ENCODE data around the gene KRTAP20-2.

- TF ChIP-seq TEAD4 (IDR thresholded peaks at IDR 0.05; ENCODE audit: low read depth, low read length) (no peak), EP300 (IDR thresholded peaks at IDR 0.05; ENCODE audit: borderline replicate concordance in 1 of 2, low read depth in 2 of 2, low read length in 2 of 2) (no peak), EZH2 (IDR thresholded peaks at IDR 0.05; ENCODE audit: low read depth, low read length, severe bottlenecking) (no peak)
- TF ChIP-seq, protein P1, sequence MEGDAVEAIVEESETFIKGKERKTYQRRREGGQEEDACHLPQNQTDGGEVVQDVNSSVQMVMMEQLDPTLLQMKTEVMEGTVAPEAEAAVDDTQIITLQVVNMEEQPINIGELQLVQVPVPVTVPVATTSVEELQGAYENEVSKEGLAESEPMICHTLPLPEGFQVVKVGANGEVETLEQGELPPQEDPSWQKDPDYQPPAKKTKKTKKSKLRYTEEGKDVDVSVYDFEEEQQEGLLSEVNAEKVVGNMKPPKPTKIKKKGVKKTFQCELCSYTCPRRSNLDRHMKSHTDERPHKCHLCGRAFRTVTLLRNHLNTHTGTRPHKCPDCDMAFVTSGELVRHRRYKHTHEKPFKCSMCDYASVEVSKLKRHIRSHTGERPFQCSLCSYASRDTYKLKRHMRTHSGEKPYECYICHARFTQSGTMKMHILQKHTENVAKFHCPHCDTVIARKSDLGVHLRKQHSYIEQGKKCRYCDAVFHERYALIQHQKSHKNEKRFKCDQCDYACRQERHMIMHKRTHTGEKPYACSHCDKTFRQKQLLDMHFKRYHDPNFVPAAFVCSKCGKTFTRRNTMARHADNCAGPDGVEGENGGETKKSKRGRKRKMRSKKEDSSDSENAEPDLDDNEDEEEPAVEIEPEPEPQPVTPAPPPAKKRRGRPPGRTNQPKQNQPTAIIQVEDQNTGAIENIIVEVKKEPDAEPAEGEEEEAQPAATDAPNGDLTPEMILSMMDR (IDR thresholded peaks at IDR 0.05; ENCODE audit: control extremely low read depth in 1 of 3, insufficient read depth in 1 of 3, low read depth in 1 of 3, low read length in 3 of 3) = no peak
These were observed 9.4 kb upstream of the KRTAP20-2 start for GRCh38 chr21:30625449-30626165.
